ENCODE data around the gene SEMA3A.
"Not testable (repeated sequence)": the region's sequence is repeated elsewhere in the genome, so short reads cannot be mapped to it uniquely, and the experiment has no call there.

Gene SEMA3A

DNA sequence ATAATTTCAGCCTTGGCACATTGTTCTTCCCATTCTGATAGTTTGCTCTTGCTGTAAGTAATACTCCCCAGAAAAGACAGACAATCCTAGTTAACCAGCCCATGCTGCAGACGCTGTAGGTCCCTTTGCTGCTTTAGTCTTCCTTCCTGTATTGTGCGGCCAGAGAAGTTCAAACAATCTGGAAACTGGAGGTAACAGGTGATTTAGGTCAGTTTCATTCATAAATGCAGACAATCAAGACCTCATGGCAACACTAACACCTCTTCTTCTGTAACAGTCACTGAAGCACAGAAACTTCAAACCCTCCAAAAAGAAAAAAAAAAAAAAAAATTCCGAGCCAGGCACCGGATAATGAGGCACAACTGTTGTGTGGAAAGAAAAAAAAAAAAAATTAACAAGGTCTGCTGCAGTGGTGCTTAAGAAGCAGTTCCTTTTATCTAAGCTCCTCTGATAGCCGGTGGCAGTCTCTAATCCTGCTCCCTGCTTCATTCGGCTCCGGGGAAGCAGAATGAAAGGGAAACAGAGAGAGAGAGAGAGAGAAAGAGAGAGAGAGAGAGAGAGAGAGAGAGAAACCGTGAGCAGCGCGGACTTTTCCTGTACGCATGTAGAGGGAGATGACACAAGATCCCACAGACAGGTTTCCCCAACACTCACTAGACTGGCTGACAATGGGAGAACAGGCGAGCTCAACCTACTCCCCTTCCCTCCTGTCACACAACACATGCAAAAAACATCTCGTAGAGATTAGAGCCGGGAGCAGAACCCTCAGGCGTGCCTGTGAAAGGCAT is at the start of gene SEMA3A:
Gene SEMA3A (minus strand): TSS at position 306 of the 788 bp plus-strand sequence. CDS start 203 bp downstream, at position 103.
- peak in 39 of 42 donors; percentile 9 to 74 (median 38) for DNase-seq
- intact Hi-C loops (cut with DNase I), result no loop called here

DNA sequence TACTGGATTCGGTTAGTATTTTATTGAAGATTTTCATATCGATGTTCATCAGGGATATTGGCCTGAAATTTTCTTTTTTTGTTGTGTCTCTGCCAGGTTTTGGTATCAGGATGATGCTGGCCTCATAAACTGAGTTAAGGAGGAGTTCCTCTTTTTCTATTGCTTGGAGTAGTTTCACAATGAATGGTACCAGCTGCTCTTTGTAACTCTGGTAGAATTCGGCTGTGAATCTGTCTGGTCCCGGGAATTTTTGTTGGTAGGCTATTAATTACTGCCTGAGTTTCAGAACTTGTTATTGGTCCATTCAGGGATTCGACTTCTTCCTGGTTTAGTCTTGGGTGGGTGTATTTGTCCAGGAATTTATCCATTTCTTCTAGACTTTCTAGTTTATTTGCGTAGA is 48.4 kb upstream of the SEMA3A start:
- DNase-seq; intact Hi-C loops (cut with DNase I): not testable (repeated sequence)

DNA sequence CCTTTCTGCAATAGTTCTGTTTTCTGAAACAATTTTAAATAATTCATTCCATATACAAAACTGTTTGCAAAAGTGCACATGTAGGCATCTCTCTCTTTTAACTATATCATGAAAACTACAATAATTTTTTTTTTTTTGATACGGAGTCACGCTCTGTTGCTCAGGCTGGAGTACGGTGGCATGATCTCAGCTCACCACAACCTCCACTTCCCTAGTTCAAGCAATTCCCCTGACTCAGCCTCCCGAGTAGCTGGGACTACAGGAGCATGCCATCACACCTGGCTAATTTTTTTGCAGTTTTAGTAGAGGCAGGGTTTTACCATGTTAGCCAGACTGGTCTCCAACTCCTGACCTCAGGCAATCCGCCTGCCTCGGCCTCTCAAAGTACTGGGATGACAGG is 44.0 kb upstream of the SEMA3A start:
- intact Hi-C loops (cut with DNase I), result no loop called here
- no peak for DNase-seq

DNA sequence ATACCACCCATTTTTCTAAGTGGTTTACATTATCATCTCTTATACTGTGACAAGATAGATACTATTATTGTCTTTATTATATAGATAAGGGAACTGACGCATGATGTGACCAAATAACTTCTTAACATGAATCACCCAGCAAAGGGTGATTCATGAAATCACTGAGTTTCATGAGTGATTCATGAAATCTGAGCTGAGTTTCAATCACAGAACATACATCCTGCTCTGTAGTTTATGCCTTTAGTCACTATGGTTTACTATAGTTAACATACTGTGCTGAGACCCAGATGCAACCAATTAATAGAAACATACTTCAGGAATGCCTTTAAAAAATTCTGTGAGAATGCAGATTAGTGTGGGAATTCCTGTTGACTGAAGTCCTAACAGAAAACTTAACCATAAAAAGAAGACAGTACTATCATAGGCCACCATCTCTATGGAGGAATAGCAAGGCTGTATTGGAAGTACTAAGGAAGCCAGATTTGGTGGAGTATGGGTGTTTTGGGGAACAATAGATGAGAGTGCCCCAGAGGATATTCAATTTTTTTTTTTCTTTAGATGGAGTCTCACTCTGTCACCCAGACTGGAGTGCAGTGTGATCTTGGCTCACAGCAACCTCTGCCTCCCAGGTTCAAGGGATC is 43.1 kb upstream of the SEMA3A start:
- intact Hi-C loops (cut with DNase I), result no loop called here
- DNase-seq, result no peak

DNA sequence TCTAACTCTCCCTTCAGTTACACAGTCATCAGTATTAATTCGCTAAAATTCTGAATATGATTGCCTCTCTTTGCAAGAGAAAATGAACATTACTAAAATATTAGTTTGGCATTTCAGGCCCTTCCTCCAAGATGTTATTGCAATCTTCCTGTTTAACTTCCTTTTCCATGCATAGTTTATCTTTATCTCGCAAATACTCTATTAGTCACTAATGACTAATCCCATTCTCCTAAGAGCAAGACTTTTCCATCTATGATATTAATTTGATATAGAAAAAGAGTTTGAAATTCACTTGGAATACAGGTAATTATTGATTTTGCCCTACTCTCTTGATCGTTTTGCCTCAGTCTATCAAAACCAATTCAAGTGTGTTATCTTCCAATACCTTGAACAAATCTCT is 41.8 kb upstream of the SEMA3A start:
- intact Hi-C loops (cut with DNase I), result no loop called here
- DNase-seq, result no peak

DNA sequence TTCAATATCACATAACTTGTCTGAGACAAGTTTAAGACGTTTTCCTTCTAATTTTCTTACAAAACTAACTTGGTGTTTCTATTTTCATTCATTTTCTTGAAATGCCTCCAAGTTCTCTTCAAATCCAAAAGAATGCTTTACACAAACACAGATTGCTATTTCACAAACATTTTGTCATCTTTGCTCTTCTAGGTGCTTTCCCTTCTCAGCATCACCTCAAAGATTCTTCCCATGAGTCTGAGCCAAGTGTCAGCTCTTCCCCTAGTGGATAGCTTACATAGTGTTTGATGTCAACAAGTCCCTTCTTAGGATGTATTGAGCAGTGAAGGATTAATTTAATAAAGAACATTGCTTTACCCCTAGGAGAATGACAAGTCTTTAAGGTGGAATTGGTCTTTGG is 38.1 kb upstream of the SEMA3A start:
- no peak for DNase-seq
- intact Hi-C loops (cut with DNase I), result no loop called here

DNA sequence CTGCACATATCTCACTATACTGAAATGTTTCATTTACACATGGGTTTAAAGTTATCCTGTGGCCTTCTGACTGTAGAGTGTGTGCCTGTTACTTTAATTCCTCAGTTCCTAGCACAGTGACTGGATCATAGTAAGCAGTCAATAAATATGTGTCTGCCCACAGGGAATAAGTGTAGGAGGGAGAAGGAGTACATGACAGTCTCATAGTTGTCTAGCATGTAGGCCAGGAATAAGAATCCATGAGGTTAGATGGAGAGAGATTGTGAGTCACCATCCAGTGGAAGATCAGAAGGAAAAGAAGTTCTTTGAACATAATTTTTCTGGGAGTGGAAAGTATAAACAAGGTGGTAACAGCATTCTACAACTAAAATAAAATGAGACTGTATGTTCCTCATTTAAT is 36.6 kb upstream of the SEMA3A start:
- intact Hi-C loops (cut with DNase I), result no loop called here
- no peak for DNase-seq

DNA sequence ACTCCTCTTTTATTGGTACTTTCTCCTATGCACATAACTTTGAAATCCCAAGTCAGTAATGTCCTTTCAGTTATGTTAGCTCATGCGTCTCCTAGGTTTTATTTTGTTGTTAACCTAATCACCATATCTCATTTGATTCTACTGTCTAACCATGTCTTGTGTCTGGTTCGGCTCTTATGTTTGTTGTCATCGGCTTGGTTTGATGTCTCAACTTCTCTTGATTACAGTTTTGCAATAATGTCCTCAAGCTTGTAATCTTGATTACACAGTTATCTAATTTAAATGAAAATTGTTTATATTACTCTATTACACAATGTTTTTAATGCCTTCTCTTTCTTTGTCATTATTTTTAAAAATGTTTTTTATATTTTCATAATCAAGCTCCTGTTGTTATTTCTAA is 35.9 kb upstream of the SEMA3A start:
- intact Hi-C loops (cut with DNase I), result no loop called here
- DNase-seq, result no peak

DNA sequence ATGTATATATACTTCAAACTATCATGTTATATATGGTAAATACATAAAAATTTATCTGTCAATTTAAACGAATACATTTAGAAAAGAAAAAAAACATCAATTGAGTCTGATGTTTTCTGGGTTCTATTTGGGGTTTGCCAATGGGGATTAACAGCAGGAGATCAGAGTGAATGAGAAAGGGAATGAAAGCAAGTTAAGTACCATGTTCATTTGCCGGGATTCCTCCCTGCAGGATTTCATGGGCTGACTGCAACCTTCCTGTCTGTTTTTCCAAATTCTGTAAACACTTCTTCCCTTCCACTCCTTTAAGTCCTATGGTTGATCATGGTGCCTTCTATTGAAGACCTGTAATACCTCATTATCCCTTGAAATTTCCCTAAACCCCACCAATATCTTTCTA is 33.9 kb upstream of the SEMA3A start:
- intact Hi-C loops (cut with DNase I), result no loop called here
- DNase-seq, result no peak

DNA sequence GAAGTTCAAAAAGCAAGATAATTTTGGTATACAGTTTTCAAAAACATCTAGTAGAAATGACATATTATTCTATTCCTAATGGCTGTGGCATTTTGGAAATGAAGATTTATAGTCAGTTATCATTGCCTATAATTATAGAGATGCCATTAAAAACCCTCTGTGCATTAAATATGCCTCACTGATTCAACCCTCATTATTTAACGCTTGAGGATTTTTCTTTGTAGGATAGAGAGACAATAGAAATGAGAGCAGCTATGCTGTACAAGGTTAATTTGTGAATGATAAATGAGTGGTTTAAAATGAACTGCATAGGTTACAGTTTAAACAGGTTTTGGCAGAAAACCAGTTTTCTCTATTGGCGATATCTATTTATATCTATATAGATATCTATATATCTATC is 32.2 kb upstream of the SEMA3A start:
- DNase-seq, result no peak
- intact Hi-C loops (cut with DNase I), result no loop called here

DNA sequence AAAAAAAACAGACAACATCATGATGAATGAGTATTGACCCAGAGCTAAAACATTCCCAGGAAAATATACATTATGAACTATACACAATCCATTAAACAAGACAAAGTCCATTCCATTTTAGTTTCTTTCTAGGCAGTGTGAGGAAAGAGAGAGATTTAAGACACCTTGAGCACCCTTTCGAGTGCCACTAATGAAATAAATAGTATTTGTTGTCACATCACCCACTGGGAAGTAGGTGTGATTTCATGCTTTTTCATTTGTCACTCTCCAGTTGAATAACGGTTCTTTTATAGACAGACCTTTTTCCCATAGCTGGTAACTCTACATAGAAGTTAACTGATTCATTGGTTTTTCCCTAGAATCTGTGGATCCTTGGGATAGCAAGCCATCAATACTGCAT is 29.9 kb upstream of the SEMA3A start:
- no peak for DNase-seq
- intact Hi-C loops (cut with DNase I), result no loop called here

DNA sequence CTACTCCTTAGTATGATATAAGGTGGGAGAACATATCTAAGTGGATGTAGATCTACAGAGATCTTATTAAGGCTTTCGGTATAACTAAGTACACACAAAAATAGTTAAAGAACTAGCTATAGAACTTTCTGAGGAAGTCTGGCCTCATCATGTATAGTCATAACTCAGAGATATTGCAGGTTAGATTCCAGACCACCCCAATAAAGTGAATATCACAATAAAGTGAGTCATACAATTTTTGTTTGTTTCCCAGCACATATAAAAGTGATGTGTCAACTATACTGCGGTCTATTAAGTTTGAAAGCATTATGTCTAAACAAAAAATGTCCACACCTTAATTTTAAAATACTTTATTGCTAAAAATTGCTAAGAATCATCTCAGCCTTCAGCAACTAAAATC is 24.7 kb upstream of the SEMA3A start:
- DNase-seq, result no peak
- intact Hi-C loops (cut with DNase I), result no loop called here

DNA sequence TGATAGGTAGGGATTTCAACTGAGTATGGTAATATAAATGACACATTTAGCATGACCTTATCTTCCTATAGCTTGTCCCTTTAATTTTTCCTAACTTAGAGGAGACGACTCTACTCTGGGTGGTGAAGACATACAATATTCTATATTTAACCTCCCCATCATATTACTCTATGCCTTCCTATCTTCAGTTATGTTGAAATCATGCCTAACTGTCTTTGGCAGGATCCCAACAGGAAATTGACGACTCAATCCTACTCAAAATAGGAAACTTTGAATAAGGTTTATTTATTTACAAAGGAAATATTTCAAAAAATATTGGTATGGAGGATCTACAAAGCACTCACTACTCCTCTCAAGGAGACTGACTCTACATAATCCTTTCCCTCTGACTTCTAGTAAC is 24.1 kb upstream of the SEMA3A start:
- intact Hi-C loops (cut with DNase I), result no loop called here
- no peak for DNase-seq

DNA sequence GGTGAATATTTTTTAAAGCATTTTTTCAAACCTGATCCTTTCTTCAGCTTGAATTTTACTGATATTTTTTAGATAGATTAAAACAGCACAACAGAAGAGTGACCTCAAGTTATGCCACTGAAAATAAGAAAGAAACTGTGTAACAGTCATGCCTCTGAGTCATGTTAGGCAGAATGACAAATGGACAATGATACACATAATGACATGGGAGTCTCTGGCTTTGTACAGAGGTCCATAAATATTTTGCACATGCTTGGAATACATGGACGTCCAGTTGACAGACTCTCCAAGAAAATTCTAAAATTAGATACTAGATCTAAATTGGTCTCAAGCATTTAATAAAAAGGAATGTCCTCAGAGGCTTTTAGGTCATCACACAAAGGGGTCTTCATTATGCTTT is 21.9 kb upstream of the SEMA3A start:
- DNase-seq, result no peak
- intact Hi-C loops (cut with DNase I), result no loop called here

DNA sequence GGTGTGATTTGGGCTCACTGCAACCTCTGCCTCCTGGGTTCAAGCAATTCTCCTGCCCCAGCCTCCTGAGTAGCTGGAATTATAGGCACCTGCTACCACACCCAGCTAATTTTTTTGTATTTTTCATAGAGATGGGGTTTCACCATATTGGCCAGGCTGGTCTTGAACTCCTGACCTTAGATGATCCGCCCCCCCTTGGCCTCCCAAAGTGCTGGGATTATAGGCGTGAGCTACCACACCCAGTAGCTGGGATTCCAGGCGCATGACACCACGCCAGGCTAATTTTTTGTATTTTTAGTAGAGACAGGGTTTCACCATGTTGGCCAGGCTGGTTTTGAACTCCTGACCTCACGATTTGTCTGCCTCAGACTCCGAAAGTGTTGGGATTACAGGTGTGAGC is 20.2 kb upstream of the SEMA3A start:
- intact Hi-C loops (cut with DNase I); DNase-seq: not testable (repeated sequence)

DNA sequence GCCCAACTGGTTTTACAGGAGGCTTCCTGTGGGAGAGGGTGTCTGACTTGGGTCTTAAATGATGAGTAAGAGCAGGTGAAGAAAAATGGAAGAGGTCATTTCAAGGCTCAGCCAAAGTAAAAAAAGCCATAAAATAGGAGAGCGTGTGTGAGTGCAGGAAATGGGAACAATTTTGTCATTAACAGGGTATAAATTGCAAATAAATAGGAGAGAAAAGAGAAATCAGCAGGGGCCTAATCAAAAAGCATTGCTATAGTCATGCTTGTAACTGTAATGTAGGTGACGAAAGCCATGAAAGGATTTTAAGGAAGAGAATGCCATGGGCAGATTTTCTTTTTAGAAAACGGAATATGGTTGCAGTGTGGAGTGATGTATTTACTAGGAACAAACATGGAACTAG is 15.7 kb upstream of the SEMA3A start:
- intact Hi-C loops (cut with DNase I), result no loop called here
- DNase-seq, result no peak

DNA sequence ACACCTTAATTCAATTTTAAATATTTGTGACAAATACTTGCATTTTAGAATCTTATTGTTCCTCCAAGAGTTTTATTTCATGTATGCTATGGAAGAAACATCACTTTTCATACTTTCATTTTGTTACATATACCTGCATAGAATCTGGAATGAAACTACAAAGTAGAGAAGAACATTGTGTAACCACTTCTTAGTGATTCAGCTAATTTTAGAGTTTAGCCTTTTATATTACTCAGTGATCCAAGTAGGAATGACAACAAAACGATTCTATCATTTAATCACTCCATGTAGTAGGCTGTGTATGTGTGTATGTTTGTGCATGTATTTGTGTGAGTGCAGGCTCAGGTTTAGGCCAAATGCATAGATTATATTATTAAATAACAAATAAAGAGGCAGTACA is 14.4 kb upstream of the SEMA3A start:
- intact Hi-C loops (cut with DNase I), result no loop called here

DNA sequence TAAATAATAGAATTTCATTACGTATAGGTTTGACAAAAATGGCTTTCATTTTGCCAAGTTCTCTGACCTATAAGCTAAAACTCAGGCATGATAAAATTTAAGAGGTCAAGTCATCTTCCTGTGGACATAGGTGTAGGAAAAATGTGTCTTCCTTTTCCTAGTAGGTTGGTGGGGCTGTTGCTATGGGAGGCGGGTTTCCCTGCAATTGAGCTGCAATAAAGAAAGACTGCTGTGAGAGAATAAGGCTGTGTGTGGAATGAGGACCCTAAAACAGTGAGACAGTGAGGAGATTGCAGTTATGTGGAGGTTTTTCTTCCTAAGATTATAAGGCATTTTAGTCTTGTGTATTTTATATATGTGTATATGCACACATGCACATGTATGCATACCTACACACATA is 13.0 kb upstream of the SEMA3A start:
- no peak for DNase-seq
- intact Hi-C loops (cut with DNase I), result no loop called here

More for the DNA sequence above, 14.4 kb upstream of the SEMA3A start:
- DNase-seq, result no peak

DNA sequence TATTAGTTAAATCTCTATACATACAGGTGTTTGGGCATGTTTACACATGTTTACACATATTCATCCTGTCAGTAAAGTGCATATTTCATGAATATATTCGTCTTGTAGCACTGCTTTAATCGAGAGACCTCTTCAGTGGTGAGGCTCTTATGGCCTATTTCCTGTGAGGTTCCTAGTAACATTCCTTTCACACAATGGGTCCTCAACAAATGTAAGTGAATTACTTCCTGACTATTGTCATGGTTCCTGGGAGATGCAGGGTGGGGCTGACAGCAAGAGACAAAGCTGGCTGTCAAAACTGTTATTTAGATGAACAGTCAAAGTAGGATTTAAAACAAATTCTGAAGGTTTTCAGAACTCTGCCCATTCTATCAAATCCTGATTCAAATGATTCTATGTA is 12.4 kb upstream of the SEMA3A start:
- DNase-seq, result no peak
- intact Hi-C loops (cut with DNase I), result no loop called here

DNA sequence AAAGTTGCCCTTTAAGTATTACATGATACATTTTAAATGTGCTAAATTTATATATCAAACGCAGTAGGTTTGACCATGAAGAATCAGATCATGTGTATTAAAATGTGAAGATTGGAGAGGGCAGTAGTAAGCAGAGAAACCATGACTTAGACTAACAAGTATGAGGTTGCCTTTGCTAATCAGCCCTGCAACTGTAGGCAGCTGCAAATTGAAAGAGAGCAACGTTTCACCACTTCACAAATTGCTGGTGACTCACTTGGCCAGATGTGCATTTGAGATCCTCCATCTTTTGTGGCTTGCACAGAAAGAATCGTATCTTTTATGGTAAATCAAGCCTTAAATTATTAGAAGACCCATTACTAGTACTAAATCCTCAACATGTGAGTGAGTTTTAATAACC is 10.1 kb upstream of the SEMA3A start:
- DNase-seq, result no peak
- intact Hi-C loops (cut with DNase I), result no loop called here

DNA sequence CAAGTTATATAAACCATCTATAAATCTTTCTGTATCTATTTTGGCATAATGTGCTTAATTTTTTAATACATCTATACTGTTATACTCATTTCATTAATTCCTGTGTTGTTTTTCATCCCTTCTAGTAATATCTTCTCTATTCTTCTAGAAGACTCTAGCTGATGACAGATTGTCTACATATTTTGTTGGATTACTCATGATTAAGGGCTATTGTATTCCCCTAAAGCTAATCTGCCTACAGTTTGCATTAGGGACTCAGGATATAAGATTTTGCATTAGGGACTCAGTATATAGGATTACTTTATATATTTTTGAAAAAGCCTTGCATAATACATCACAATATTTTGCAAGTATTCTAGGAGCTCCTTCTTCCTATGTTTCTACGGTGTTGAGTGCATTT is 8.3 kb upstream of the SEMA3A start:
- intact Hi-C loops (cut with DNase I), result no loop called here
- no peak for DNase-seq

Data from head of caudate nucleus (tissue), 42 donors.